Large intestine (tissue), 3 donors: ENCODE results near the gene CUX1. TPM values are rescaled to one million over a fixed set of nuclear protein-coding genes. Genes with fewer than 3 reads are reported as not detected.
"Not testable (repeated sequence)": the region's sequence is repeated elsewhere in the genome, so short reads cannot be mapped to it uniquely, and the experiment has no call there.

Source experiments
- DNase-seq, 2 donors: peaks; one replicate each; pipeline versions ENCODE4 v3.0.0 to v3.0.0-alpha.2; 2013
- H3K27ac ChIP-seq: one replicate; pipeline ENCODE4 v1.5.1; 2013; ENCODE audit warnings: low read length
- H3K27me3 ChIP-seq: 2 replicates; pipeline ENCODE4 v1.6.1; 2013; ENCODE audit warnings: low read length; ENCODE audit not compliant: control insufficient read depth, insufficient read depth
- H3K36me3 ChIP-seq: 2 replicates; pipeline ENCODE4 v1.6.1; 2013; ENCODE audit warnings: low read length; ENCODE audit not compliant: control insufficient read depth, insufficient read depth
- H3K4me1 ChIP-seq: one replicate; pipeline ENCODE4 v1.6.1; 2013; ENCODE audit warnings: low read length; ENCODE audit not compliant: control insufficient read depth, insufficient read depth
- H3K4me3 ChIP-seq: one replicate; pipeline ENCODE4 v1.5.1; 2013; ENCODE audit warnings: low read length
- H3K9me3 ChIP-seq: one replicate; pipeline ENCODE4 v1.6.1; 2013; ENCODE audit warnings: mild to moderate bottlenecking, low read depth, low read length, moderate library complexity; ENCODE audit not compliant: control insufficient read depth
- WGBS: methylation state at CpG from one replicate; pipeline ENCODE4 v1.1.5; 2013; ENCODE audit warnings: low lambda C conversion rate; ENCODE audit not compliant: insufficient coverage; 5-methylcytosine and 5-hydroxymethylcytosine counted together
- polyA plus RNA-seq: library from polyadenylated mRNA; unstranded; fragments of 120-200 nt; gene quantifications from one replicate; pipeline ENCODE4 v1.2.1, GENCODE V29; 2013

CUX1 gene
- polyA plus RNA-seq, 1 donor = 72.9 TPM

GRCh38 chr7:101927802-101928201 is 110.4 kb downstream of the CUX1 start:
- WGBS = 44% methylated on average over 4 of the region's 16 CpGs

GRCh38 chr7:101929256-101929655 is 111.8 kb downstream of the CUX1 start:
- no peak overlapping the region for H3K27ac ChIP-seq
- H3K4me3 ChIP-seq = no peak overlapping the region
- peaks cover 12% of the 10 kb centered on the region for H3K36me3 ChIP-seq
- H3K27me3 ChIP-seq = no peaks in the 10 kb centered on the region
- no peaks in the 10 kb centered on the region for H3K9me3 ChIP-seq
- DNase-seq = no peak
- H3K4me1 ChIP-seq = peaks cover 8% of the 10 kb centered on the region
- 100% methylated on average over 1 of the region's 4 CpGs for WGBS

More at GRCh38 chr7:101927802-101928201, 110.4 kb downstream of the CUX1 start:
- no peaks in the 10 kb centered on the region for H3K9me3 ChIP-seq
- H3K36me3 ChIP-seq = peaks cover 22% of the 10 kb centered on the region
- H3K27me3 ChIP-seq = no peaks in the 10 kb centered on the region
- H3K4me1 ChIP-seq = peaks cover 3% of the 10 kb centered on the region
- no peak for DNase-seq
- no peak overlapping the region for H3K4me3 ChIP-seq
- no peak overlapping the region for H3K27ac ChIP-seq

GRCh38 chr7:101929911-101930310 is 112.5 kb downstream of the CUX1 start:
- H3K27ac ChIP-seq, DNase-seq, H3K9me3 ChIP-seq, H3K4me3 ChIP-seq, H3K27me3 ChIP-seq: not testable (repeated sequence)
- 100% methylated on average over 1 of the region's 6 CpGs for WGBS
- H3K36me3 ChIP-seq = peaks cover 12% of the 10 kb centered on the region
- H3K4me1 ChIP-seq = peaks cover 15% of the 10 kb centered on the region

GRCh38 chr7:101932083-101932482 is 114.7 kb downstream of the CUX1 start:
- no peaks in the 10 kb centered on the region for H3K9me3 ChIP-seq
- H3K27me3 ChIP-seq = no peaks in the 10 kb centered on the region
- no CpG with 5 or more reads among the region's 14 CpGs for WGBS
- no peak overlapping the region for H3K4me3 ChIP-seq
- H3K27ac ChIP-seq = no peak overlapping the region
- H3K4me1 ChIP-seq = peaks cover 34% of the 10 kb centered on the region
- peaks cover 5% of the 10 kb centered on the region for H3K36me3 ChIP-seq
- DNase-seq = no peak

GRCh38 chr7:101933028-101933427 is 115.6 kb downstream of the CUX1 start:
- no peak overlapping the region for H3K4me3 ChIP-seq
- DNase-seq = no peak
- H3K4me1 ChIP-seq = peaks cover 36% of the 10 kb centered on the region
- H3K27me3 ChIP-seq = no peaks in the 10 kb centered on the region
- WGBS = 100% methylated on average over 4 of the region's 4 CpGs
- no peaks in the 10 kb centered on the region for H3K9me3 ChIP-seq
- H3K36me3 ChIP-seq = peaks cover 5% of the 10 kb centered on the region
- H3K27ac ChIP-seq = no peak overlapping the region

- H3K4me3 ChIP-seq = no peak overlapping the region
- H3K9me3 ChIP-seq = no peaks in the 10 kb centered on the region
- peaks cover 5% of the 10 kb centered on the region for H3K36me3 ChIP-seq
- 80% methylated on average over 2 of the region's 5 CpGs for WGBS
- no peak for DNase-seq
- peaks cover 36% of the 10 kb centered on the region for H3K4me1 ChIP-seq
- peak overlapping the region; percentile 19 for H3K27ac ChIP-seq
- no peaks in the 10 kb centered on the region for H3K27me3 ChIP-seq
Observed at GRCh38 chr7:101933688-101934121, 116.3 kb downstream of the CUX1 start.

GRCh38 chr7:101934618-101935017 is 117.2 kb downstream of the CUX1 start:
- Histone ChIP-seq H3K27ac (peak overlapping the region; percentile 19), H3K4me3 (no peak overlapping the region), H3K27me3 (no peaks in the 10 kb centered on the region), H3K4me1 (peaks cover 36% of the 10 kb centered on the region), H3K9me3 (no peaks in the 10 kb centered on the region), H3K36me3 (peaks cover 5% of the 10 kb centered on the region)
- DNase-seq = peak; percentile 32 to 61
- WGBS = no CpG with 5 or more reads among the region's 11 CpGs

- Histone ChIP-seq H3K9me3 (no peaks in the 10 kb centered on the region), H3K4me3 (no peak overlapping the region), H3K36me3 (peaks cover 5% of the 10 kb centered on the region), H3K27ac (no peak overlapping the region), H3K4me1 (peaks cover 36% of the 10 kb centered on the region), H3K27me3 (no peaks in the 10 kb centered on the region)
- DNase-seq = no peak
- WGBS = no CpG with 5 or more reads among the region's 14 CpGs
Observed at GRCh38 chr7:101935521-101936141, 118.2 kb downstream of the CUX1 start.

GRCh38 chr7:101936223-101936610 is 118.8 kb downstream of the CUX1 start:
- WGBS = no CpG with 5 or more reads among the region's 13 CpGs
- no peak for DNase-seq

GRCh38 chr7:101936611-101937231 is 119.3 kb downstream of the CUX1 start:
- Histone ChIP-seq H3K9me3 (no peaks in the 10 kb centered on the region), H3K36me3 (peaks cover 2% of the 10 kb centered on the region), H3K27me3 (no peaks in the 10 kb centered on the region), H3K27ac (peak overlapping the region; percentile 72), H3K4me3 (no peak overlapping the region), H3K4me1 (peaks cover 36% of the 10 kb centered on the region)
- no CpG with 5 or more reads among the region's 19 CpGs for WGBS
- peak; percentile 67 to 68 for DNase-seq

More at GRCh38 chr7:101936223-101936610, 118.8 kb downstream of the CUX1 start:
- Histone ChIP-seq H3K36me3 (peaks cover 2% of the 10 kb centered on the region), H3K27me3 (no peaks in the 10 kb centered on the region), H3K9me3 (no peaks in the 10 kb centered on the region), H3K4me3 (no peak overlapping the region), H3K4me1 (peaks cover 36% of the 10 kb centered on the region), H3K27ac (peak overlapping the region; percentile 44)
